ENCODE results near the gene CPPED1. TPM values are rescaled to one million over a fixed set of nuclear protein-coding genes. Genes with fewer than 3 reads are reported as not detected.
A peak's percentile ranks its signal among the peaks of the same experiment; 100 is the strongest.

Gene CPPED1
- total RNA-seq, 1 donor from 2014 or later = 9.7 TPM

DNA sequence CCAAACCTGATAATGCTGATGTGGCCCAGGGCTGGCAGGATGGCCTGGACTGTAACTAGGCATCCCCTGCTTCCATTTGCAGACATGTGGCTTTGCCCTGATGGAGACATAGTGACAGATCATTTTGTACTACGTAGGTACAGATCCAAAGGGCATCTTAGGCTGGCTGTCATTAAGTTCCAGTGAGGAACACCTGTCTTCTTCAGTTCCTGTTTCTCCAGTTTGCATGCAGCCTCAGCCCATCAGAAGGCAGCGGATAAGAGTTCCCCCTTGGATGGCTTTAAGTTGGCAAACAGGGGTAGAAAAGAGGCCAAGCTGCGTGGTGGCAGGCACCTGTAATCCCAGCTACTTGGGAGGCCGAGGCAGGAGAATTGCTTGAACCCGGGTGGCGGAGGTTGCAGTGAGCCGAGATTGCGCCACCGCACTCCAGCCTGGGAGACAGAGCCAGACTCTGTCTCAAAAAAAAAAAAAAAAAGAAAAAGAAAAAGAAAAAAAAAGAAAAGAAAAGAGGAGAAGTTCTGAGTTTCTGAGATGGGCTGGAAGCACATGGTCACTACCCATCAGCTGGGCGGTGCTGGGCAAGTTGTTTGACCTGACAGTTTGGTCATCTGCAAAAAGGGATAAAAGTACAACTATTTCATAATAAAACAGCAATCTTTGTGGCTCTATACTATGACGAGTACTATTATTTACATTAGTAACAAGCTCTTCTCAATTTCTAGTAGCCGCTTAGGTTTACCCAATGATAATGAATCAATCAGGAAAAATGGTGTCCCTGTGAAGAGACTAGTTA is 42.7 kb downstream of the CPPED1 start:
- Histone ChIP-seq H3K9ac (no peak overlapping the region), H3K27ac (no peak overlapping the region), H3K4me1 (no peaks in the 10 kb centered on the region), H3F3A (ENCODE audit: low read depth) (no peaks in the 10 kb centered on the region), H3K36me3 (no peaks in the 10 kb centered on the region), H3K79me2 (ENCODE audit: low read depth) (no peaks in the 10 kb centered on the region), H3K27me3 (no peaks in the 10 kb centered on the region), H4K20me1 (ENCODE audit: low read depth) (no peaks in the 10 kb centered on the region), H2AFZ (replicated peaks) (no peak overlapping the region), H3K4me2 (no peak overlapping the region), H3K9me3 (ENCODE audit: low read depth) (no peaks in the 10 kb centered on the region), H3K4me3 (no peak overlapping the region)
- Mint-ChIP-seq H3K9me3 (no peaks in the 10 kb centered on the region), H3K36me3 (no peaks in the 10 kb centered on the region), H3K4me1 (peaks cover 15% of the 10 kb centered on the region), H3K27ac (no peak overlapping the region), H3K27me3 (ENCODE audit: insufficient read depth, low read depth) (peaks cover 3% of the 10 kb centered on the region), H3K4me3 (no peak overlapping the region)
- no peak for TF ChIP-seq CTCF (IDR thresholded peaks at IDR 0.05)
- no peak for TF ChIP-seq EZH2 (IDR thresholded peaks at IDR 0.05)
- no peak for TF ChIP-seq EZH2phosphoT487 (IDR thresholded peaks at IDR 0.05)
- DNase-seq (ENCODE audit: low spot score) = no peak

DNA sequence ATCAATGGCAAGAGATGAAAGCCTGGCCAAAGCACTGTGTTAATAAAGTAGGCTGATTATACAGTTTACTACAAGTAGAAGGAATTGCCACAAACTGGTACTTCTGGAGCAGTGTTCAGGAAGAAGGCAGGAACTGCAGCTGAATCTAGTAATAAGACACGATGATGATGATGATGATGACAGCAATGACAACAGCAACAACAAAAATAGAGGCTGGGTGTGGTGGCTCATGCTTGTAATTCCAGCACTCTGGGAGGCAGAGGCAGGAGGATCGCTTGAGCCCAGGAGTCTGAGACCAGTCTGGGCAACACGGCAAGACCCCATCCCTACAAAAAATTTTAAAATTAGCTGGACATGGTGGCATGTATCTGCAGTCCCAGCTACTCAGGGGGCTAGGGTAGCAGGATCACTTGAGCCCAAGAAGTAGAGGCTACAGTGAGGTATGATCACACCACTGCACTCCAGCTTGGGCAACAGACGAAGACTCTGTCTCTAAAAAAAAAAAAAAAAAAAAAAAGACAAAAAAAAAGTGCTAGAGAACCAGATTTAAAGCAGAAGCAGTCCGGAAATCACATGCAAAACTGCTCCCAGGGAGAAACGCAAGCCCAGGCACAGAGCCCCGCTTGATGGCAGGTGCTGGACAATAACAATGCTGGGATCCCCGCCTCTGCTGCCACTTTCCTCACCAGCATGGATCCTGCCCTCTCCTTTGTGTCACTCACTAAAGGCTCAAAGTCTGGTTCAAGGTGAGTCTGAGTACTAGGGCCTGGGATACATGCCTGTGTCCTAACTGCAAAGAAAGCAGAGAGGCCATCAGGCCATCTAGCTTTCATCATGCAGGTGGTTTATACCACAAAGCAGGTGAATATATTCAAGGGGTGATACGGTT is 44.8 kb downstream of the CPPED1 start:
- Histone ChIP-seq H2AFZ (replicated peaks) (no peak overlapping the region), H3K4me2 (no peak overlapping the region), H3K9ac (no peak overlapping the region), H3K27ac (no peak overlapping the region), H3K4me1 (no peaks in the 10 kb centered on the region), H3K36me3 (no peaks in the 10 kb centered on the region), H3F3A (ENCODE audit: low read depth) (no peaks in the 10 kb centered on the region), H3K4me3 (no peak overlapping the region), H3K27me3 (no peaks in the 10 kb centered on the region), H4K20me1 (ENCODE audit: low read depth) (no peaks in the 10 kb centered on the region), H3K9me3 (ENCODE audit: low read depth) (no peaks in the 10 kb centered on the region), H3K79me2 (ENCODE audit: low read depth) (no peaks in the 10 kb centered on the region)
- TF ChIP-seq EZH2 (IDR thresholded peaks at IDR 0.05) (no peak), CTCF (IDR thresholded peaks at IDR 0.05) (no peak), EZH2phosphoT487 (IDR thresholded peaks at IDR 0.05) (no peak)
- H3K36me3 Mint-ChIP-seq = no peaks in the 10 kb centered on the region
- H3K27ac Mint-ChIP-seq = peak overlapping the region; percentile 53
- H3K4me3 Mint-ChIP-seq = no peak overlapping the region
- peaks cover 17% of the 10 kb centered on the region for H3K4me1 Mint-ChIP-seq
- peaks cover 5% of the 10 kb centered on the region for H3K27me3 Mint-ChIP-seq (ENCODE audit: insufficient read depth, low read depth)
- DNase-seq (ENCODE audit: low spot score) = no peak
- H3K9me3 Mint-ChIP-seq = no peaks in the 10 kb centered on the region

GRCh38 chr16:12758031-12758669 is 45.5 kb downstream of the CPPED1 start:
- no peak overlapping the region for H3K27ac ChIP-seq

More at GRCh38 chr16:12758031-12758669, 45.5 kb downstream of the CPPED1 start:
- H4K20me1 ChIP-seq (ENCODE audit: low read depth) = no peaks in the 10 kb centered on the region
- peaks cover 24% of the 10 kb centered on the region for H3K4me1 Mint-ChIP-seq
- no peaks in the 10 kb centered on the region for H3K36me3 ChIP-seq
- H3K27me3 Mint-ChIP-seq (ENCODE audit: insufficient read depth, low read depth) = peaks cover 7% of the 10 kb centered on the region
- no peak for TF ChIP-seq EZH2 (IDR thresholded peaks at IDR 0.05)
- no peak for TF ChIP-seq EZH2phosphoT487 (IDR thresholded peaks at IDR 0.05)
- TF ChIP-seq CTCF (IDR thresholded peaks at IDR 0.05) = no peak
- no peaks in the 10 kb centered on the region for H3K79me2 ChIP-seq (ENCODE audit: low read depth)
- no peak overlapping the region for H3K4me3 Mint-ChIP-seq
- no peaks in the 10 kb centered on the region for H3F3A ChIP-seq (ENCODE audit: low read depth)
- no peaks in the 10 kb centered on the region for H3K9me3 ChIP-seq (ENCODE audit: low read depth)
- H3K4me1 ChIP-seq = no peaks in the 10 kb centered on the region
- no peak overlapping the region for H3K4me2 ChIP-seq
- no peaks in the 10 kb centered on the region for H3K27me3 ChIP-seq
- no peak overlapping the region for H3K4me3 ChIP-seq
- H3K9ac ChIP-seq = no peak overlapping the region
- no peaks in the 10 kb centered on the region for H3K36me3 Mint-ChIP-seq
- no peaks in the 10 kb centered on the region for H3K9me3 Mint-ChIP-seq
- DNase-seq (ENCODE audit: low spot score) = peak; percentile 11
- H3K27ac Mint-ChIP-seq = no peak overlapping the region
- no peak overlapping the region for H2AFZ ChIP-seq (replicated peaks)
